H9 (cell line): ENCODE data around the gene PRDM8. TPM values are rescaled to one million over a fixed set of nuclear protein-coding genes. Genes with fewer than 3 reads are reported as not detected.

ENCODE experiments used
- DNase-seq: peaks from one replicate; pipeline ENCODE4 v3.0.0-alpha.2; 2017
- H2AFZ ChIP-seq: one replicate; pipeline ENCODE4 v1.6.1; 2013; ENCODE audit warnings: mild to moderate bottlenecking, low read length, control low read depth, moderate library complexity
- H2AK5ac ChIP-seq: 2 replicates; pipeline ENCODE4 v1.6.1; 2013; ENCODE audit warnings: low read length, control low read depth, mixed read lengths; ENCODE audit not compliant: insufficient read length
- H2BK120ac ChIP-seq: one replicate; pipeline ENCODE4 v1.6.1; 2013; ENCODE audit warnings: low read depth, mild to moderate bottlenecking, low read length, control low read depth, inconsistent platforms; ENCODE audit not compliant: poor library complexity, severe bottlenecking
- H2BK12ac ChIP-seq: 2 replicates; pipeline ENCODE4 v1.6.1; 2013; ENCODE audit warnings: low read length, control low read depth, mixed read lengths, low read depth; ENCODE audit not compliant: insufficient read length
- H2BK15ac ChIP-seq: 2 replicates; pipeline ENCODE4 v1.6.1; 2013; ENCODE audit warnings: low read depth, low read length, control low read depth
- H2BK20ac ChIP-seq: one replicate; pipeline ENCODE4 v1.6.1; 2013; ENCODE audit warnings: low read depth, mild to moderate bottlenecking, low read length, control low read depth, inconsistent platforms; ENCODE audit not compliant: poor library complexity, severe bottlenecking
- H2BK5ac ChIP-seq: 2 replicates; pipeline ENCODE4 v1.6.1; 2013; ENCODE audit warnings: low read length, control low read depth, mixed read lengths; ENCODE audit not compliant: insufficient read length
- H3K14ac ChIP-seq: 2 replicates; pipeline ENCODE4 v1.6.1; 2013; ENCODE audit warnings: low read length, control low read depth; ENCODE audit not compliant: insufficient read depth
- H3K18ac ChIP-seq: 2 replicates; pipeline ENCODE4 v1.6.1; 2013; ENCODE audit warnings: low read depth, mild to moderate bottlenecking, mixed read lengths, low read length, control low read depth; ENCODE audit not compliant: insufficient read length
- H3K23ac ChIP-seq: 2 replicates; pipeline ENCODE4 v1.6.1; 2013; ENCODE audit warnings: low read length, control low read depth, mixed read lengths, low read depth; ENCODE audit not compliant: insufficient read length
- H3K23me2 ChIP-seq: 2 replicates; pipeline ENCODE4 v1.6.1; 2013; ENCODE audit warnings: low read depth, mild to moderate bottlenecking, mixed read lengths, low read length, control low read depth; ENCODE audit not compliant: insufficient read length, poor library complexity, severe bottlenecking
- H3K27ac ChIP-seq: 2 replicates; pipeline ENCODE4 v1.5.1; 2013; ENCODE audit warnings: low read length, control low read depth, mixed read lengths, low read depth; ENCODE audit not compliant: insufficient read length
- H3K27me3 ChIP-seq: 2 replicates; pipeline ENCODE4 v1.6.1; 2013; ENCODE audit warnings: low read length, control low read depth, inconsistent platforms; ENCODE audit not compliant: insufficient read depth
- H3K4ac ChIP-seq: 2 replicates; pipeline ENCODE4 v1.6.1; 2013; ENCODE audit warnings: low read depth, mild to moderate bottlenecking, control low read depth, inconsistent platforms, low read length, moderate library complexity
- H3K4me1 ChIP-seq: 2 replicates; pipeline ENCODE4 v1.6.1; 2013; ENCODE audit warnings: low read length, control low read depth, inconsistent platforms; ENCODE audit not compliant: insufficient read depth
- H3K4me2 ChIP-seq: 2 replicates; pipeline ENCODE4 v1.6.1; 2013; ENCODE audit warnings: low read length, control low read depth, mixed read lengths; ENCODE audit not compliant: insufficient read length, insufficient read depth
- H3K56ac ChIP-seq: 2 replicates; pipeline ENCODE4 v1.6.1; 2013; ENCODE audit warnings: low read depth, mild to moderate bottlenecking, mixed read lengths, low read length, control low read depth; ENCODE audit not compliant: insufficient read length
- H3K79me1 ChIP-seq: 2 replicates; pipeline ENCODE4 v1.6.1; 2013; ENCODE audit warnings: low read depth, mild to moderate bottlenecking, moderate library complexity, low read length, control low read depth, inconsistent platforms; ENCODE audit not compliant: insufficient read depth, poor library complexity, severe bottlenecking
- H3K79me2 ChIP-seq: 2 replicates; pipeline ENCODE4 v1.6.1; 2013; ENCODE audit warnings: low read length, control low read depth, inconsistent platforms; ENCODE audit not compliant: insufficient read depth
- H3K9ac ChIP-seq: 2 replicates; pipeline ENCODE4 v1.6.1; 2013; ENCODE audit warnings: low read length, control low read depth, mixed read lengths; ENCODE audit not compliant: insufficient read length; ENCODE audit errors: extremely low read depth
- H3K9me3 ChIP-seq: one replicate; pipeline ENCODE4 v1.6.1; 2013; ENCODE audit warnings: low read depth, low read length, inconsistent platforms; ENCODE audit not compliant: control insufficient read depth
- H3T11ph ChIP-seq: one replicate; pipeline ENCODE4 v1.6.1; 2013; ENCODE audit warnings: mild to moderate bottlenecking, low read length, control low read depth, inconsistent platforms
- H4K20me1 ChIP-seq: one replicate; pipeline ENCODE4 v1.6.1; 2013; ENCODE audit not compliant: control insufficient read depth, insufficient read length, insufficient read depth
- H4K5ac ChIP-seq: 2 replicates; pipeline ENCODE4 v1.6.1; 2013; ENCODE audit warnings: low read depth, mild to moderate bottlenecking, mixed read lengths, low read length, control low read depth; ENCODE audit not compliant: insufficient read length
- H4K8ac ChIP-seq: replicated peaks from 2 replicates; pipeline ENCODE4 v1.6.1; 2013; ENCODE audit warnings: low read length, control low read depth, mixed read lengths, low read depth; ENCODE audit not compliant: insufficient read length
- H4K91ac ChIP-seq: 2 replicates; pipeline ENCODE4 v1.6.1; 2013; ENCODE audit warnings: low read depth, mild to moderate bottlenecking, moderate library complexity, mixed read lengths, low read length, control low read depth; ENCODE audit not compliant: insufficient read length
- H3K27ac Mint-ChIP-seq, 3 experiments: 2 replicates in 2 of 3; 3 replicates in 1 of 3; pipeline ENCODE4 v1.8.0; 2020 to 2021; ENCODE audit warnings: mixed read lengths in 3 of 3, mild to moderate bottlenecking in 1 of 3, moderate library complexity in 1 of 3
- H3K27me3 Mint-ChIP-seq: 2 replicates; pipeline ENCODE4 v1.8.0; 2021; ENCODE audit warnings: low read depth, mild to moderate bottlenecking, moderate library complexity, mixed read lengths
- H3K36me3 Mint-ChIP-seq, 3 experiments: 2 replicates in 2 of 3; 3 replicates in 1 of 3; pipeline ENCODE4 v1.8.0; 2020 to 2021; ENCODE audit warnings: low read depth in 3 of 3, mixed read lengths in 3 of 3; ENCODE audit not compliant: insufficient read depth in 1 of 3
- H3K4me1 Mint-ChIP-seq, 2 experiments: 2 replicates each; pipeline ENCODE4 v1.8.0; 2020; ENCODE audit warnings: mixed read lengths in 2 of 2
- H3K4me3 Mint-ChIP-seq, 2 experiments: 2 replicates in 1 of 2; 3 replicates in 1 of 2; pipeline ENCODE4 v1.8.0; 2020 to 2021; ENCODE audit warnings: mild to moderate bottlenecking in 2 of 2, mixed read lengths in 2 of 2, moderate library complexity in 1 of 2
- H3K9me3 Mint-ChIP-seq, 2 experiments: 2 replicates in 1 of 2; 3 replicates in 1 of 2; pipeline ENCODE4 v1.8.0; 2020; ENCODE audit warnings: mild to moderate bottlenecking in 2 of 2, mixed read lengths in 2 of 2, moderate library complexity in 1 of 2
- WGBS: extraction: QIAGEN DNeasy Blood & Tissue Kit; methylation state at CpG from one replicate; pipeline ENCODE4 v1.1.7; 2013; ENCODE audit warnings: missing lambda C conversion rate, low lambda C conversion rate, mixed read lengths; ENCODE audit not compliant: insufficient read length; ENCODE audit errors: extremely low coverage; 5-methylcytosine and 5-hydroxymethylcytosine counted together
- total RNA-seq: library from RNA; stranded (reverse); gene quantifications from 2 replicates; pipeline ENCODE4 v1.2.1, GENCODE V29; 2021
- TF ChIP-seq, protein P1 (sequence below): fragments of 200-600 bp; sonication (generic); conservative IDR thresholded peaks from 3 replicates; pipeline ENCODE4 v1.8.0; 2021; ENCODE audit warnings: antibody characterized with exemption, mild to moderate bottlenecking

Gene PRDM8
- total RNA-seq, 1 experiment from 2014 or later, result not detected

GRCh38 chr4:80210549-80210948 lies 13.2 kb downstream of the PRDM8 start:
- no peak overlapping the region for H2BK5ac ChIP-seq
- Mint-ChIP-seq H3K27me3 (peaks cover 89% of the 10 kb centered on the region), H3K9me3 (peaks cover 0 to 10% of the 10 kb centered on the region in 2 experiments), H3K4me3 (no peak overlapping the region), H3K27ac (no peak overlapping the region), H3K36me3 (peaks cover 0 to 4% (median 0%) of the 10 kb centered on the region in 3 experiments; a peak in 3 of 7 replicates), H3K4me1 (peaks cover 0 to 15% of the 10 kb centered on the region in 2 experiments; a peak in 2 of 4 replicates)
- H3K23ac ChIP-seq, result no peak overlapping the region
- no peaks in the 10 kb centered on the region for H3K79me2 ChIP-seq
- H2AK5ac ChIP-seq, result no peak overlapping the region
- no peak overlapping the region for H2BK15ac ChIP-seq
- H3K27ac ChIP-seq, result no peak overlapping the region
- no peaks in the 10 kb centered on the region for H3K79me1 ChIP-seq
- no peak overlapping the region for H3K14ac ChIP-seq
- no peaks in the 10 kb centered on the region for H3K4me1 ChIP-seq
- H3K9ac ChIP-seq, result no peak overlapping the region
- WGBS, result no CpG with 5 or more reads among the region's 2 CpGs
- no peak overlapping the region for H3T11ph ChIP-seq
- no peak overlapping the region for H4K8ac ChIP-seq
- no peak overlapping the region for H3K18ac ChIP-seq
- no peak overlapping the region for H2BK12ac ChIP-seq
- H4K20me1 ChIP-seq, result peaks cover 4% of the 10 kb centered on the region
- H2BK20ac ChIP-seq, result no peak overlapping the region
- H3K23me2 ChIP-seq, result no peaks in the 10 kb centered on the region
- no peak overlapping the region for H4K91ac ChIP-seq
- no peak overlapping the region for H2AFZ ChIP-seq
- no peak overlapping the region for H4K5ac ChIP-seq
- H3K56ac ChIP-seq, result no peak overlapping the region
- H2BK120ac ChIP-seq, result no peak overlapping the region
- TF ChIP-seq, protein P1, sequence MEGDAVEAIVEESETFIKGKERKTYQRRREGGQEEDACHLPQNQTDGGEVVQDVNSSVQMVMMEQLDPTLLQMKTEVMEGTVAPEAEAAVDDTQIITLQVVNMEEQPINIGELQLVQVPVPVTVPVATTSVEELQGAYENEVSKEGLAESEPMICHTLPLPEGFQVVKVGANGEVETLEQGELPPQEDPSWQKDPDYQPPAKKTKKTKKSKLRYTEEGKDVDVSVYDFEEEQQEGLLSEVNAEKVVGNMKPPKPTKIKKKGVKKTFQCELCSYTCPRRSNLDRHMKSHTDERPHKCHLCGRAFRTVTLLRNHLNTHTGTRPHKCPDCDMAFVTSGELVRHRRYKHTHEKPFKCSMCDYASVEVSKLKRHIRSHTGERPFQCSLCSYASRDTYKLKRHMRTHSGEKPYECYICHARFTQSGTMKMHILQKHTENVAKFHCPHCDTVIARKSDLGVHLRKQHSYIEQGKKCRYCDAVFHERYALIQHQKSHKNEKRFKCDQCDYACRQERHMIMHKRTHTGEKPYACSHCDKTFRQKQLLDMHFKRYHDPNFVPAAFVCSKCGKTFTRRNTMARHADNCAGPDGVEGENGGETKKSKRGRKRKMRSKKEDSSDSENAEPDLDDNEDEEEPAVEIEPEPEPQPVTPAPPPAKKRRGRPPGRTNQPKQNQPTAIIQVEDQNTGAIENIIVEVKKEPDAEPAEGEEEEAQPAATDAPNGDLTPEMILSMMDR, result no peak
- no peaks in the 10 kb centered on the region for H3K9me3 ChIP-seq
- peaks cover 33% of the 10 kb centered on the region for H3K27me3 ChIP-seq
- H3K4me2 ChIP-seq, result no peak overlapping the region
- no peak for DNase-seq
- H3K4ac ChIP-seq, result no peak overlapping the region
